Transverse colon (tissue), 4 donors: ENCODE measurements around the gene PPP2R2C. TPM values are rescaled to one million over a fixed set of nuclear protein-coding genes. Genes with fewer than 3 reads are reported as not detected.

Experiments used
- DNase-seq: peaks from one replicate; pipeline ENCODE4 v3.0.0-alpha.2; 2019
- H3K27ac ChIP-seq, 4 donors: fragments of 200-600 bp; sonication (generic); 2 replicates each; pipeline ENCODE4 v1.5.1; 2016 to 2018; ENCODE audit warnings: inconsistent platforms in 4 of 4
- H3K27me3 ChIP-seq: fragments of 200-600 bp; sonication (generic); 2 replicates; pipeline ENCODE4 v1.5.1; 2017; ENCODE audit warnings: inconsistent platforms
- H3K36me3 ChIP-seq, 4 donors: fragments of 200-600 bp; sonication (generic); 2 replicates each; pipeline ENCODE4 v1.5.1; 2017 to 2019; ENCODE audit warnings: inconsistent platforms in 4 of 4
- H3K4me1 ChIP-seq, 4 donors: fragments of 200-600 bp; sonication (generic); 2 replicates each; pipeline ENCODE4 v1.5.1; 2017 to 2020; ENCODE audit warnings: inconsistent platforms in 4 of 4
- H3K4me3 ChIP-seq, 4 donors: fragments of 200-600 bp; sonication (generic); 1 replicate in 1 of 4; 2 replicates in 3 of 4; pipeline versions ENCODE4 v1.5.1 to v1.6.1; 2017 to 2019; ENCODE audit warnings: inconsistent platforms in 4 of 4
- H3K9me3 ChIP-seq, 2 donors: fragments of 200-600 bp; sonication (generic); 2 replicates each; pipeline ENCODE4 v1.5.1; 2017 to 2019; ENCODE audit warnings: inconsistent platforms in 2 of 2
- CTCF ChIP-seq, 5 experiments: fragments of 200-600 bp in 3 of 5; fragments of 450-650 bp in 2 of 5; sonication (generic) in 3 of 5; IDR thresholded peaks; 1 replicate in 2 of 5; 2 replicates in 3 of 5; pipeline ENCODE4 v1.5.1; 2016 to 2017; ENCODE audit warnings: antibody characterized with exemption in 5 of 5, inconsistent platforms in 3 of 5, mild to moderate bottlenecking in 2 of 5, moderate library complexity in 1 of 5
- EP300 ChIP-seq: sonication (generic); formaldehyde crosslinking; IDR thresholded peaks from one replicate; pipeline ENCODE4 v1.6.1; 2017; ENCODE audit warnings: antibody characterized with exemption, low read depth
- POLR2A ChIP-seq: fragments of 450-650 bp; IDR thresholded peaks from one replicate; pipeline ENCODE4 v1.6.1; 2016; ENCODE audit warnings: antibody characterized with exemption, mild to moderate bottlenecking, moderate library complexity
- POLR2AphosphoS5 ChIP-seq, 3 donors: sonication (generic); formaldehyde crosslinking; IDR thresholded peaks; one replicate each; pipeline ENCODE4 v1.6.1; 2016; ENCODE audit warnings: antibody characterized with exemption in 3 of 3
- WGBS, 2 donors: methylation state at CpG; one replicate each; pipeline ENCODE4 v1.1.5; 2018; ENCODE audit warnings: low coverage in 1 of 2; 5-methylcytosine and 5-hydroxymethylcytosine counted together
- in situ Hi-C, 4 donors: fragments of 200-750 bp; cut with MboI; loops; one replicate each; pipeline versions ENCODE4 v1.15.0 to v1.15.1; 2017; ENCODE audit warnings: low sequenced_read_pairs in 3 of 4, low pct_ligation_motif_present in 1 of 4, low pct_unique_long_range_greater_than_20kb in 1 of 4
- intact Hi-C: fragments of 100-400 bp; cut with DNase I; formaldehyde crosslinking; loops from one replicate; pipeline ENCODE4 v1.15.1; 2023; ENCODE audit warnings: low total_unique reads
- total RNA-seq, 4 donors: library from RNA; depleted of rRNA; stranded (reverse); fragments of >200 nt; gene quantifications; one replicate each; pipeline ENCODE4 v1.1.0, GENCODE V29; 2016

The PPP2R2C gene
- total RNA-seq, 4 donors from 2014 or later, result 0.27 to 8.8 (median 1.7) TPM

DNA sequence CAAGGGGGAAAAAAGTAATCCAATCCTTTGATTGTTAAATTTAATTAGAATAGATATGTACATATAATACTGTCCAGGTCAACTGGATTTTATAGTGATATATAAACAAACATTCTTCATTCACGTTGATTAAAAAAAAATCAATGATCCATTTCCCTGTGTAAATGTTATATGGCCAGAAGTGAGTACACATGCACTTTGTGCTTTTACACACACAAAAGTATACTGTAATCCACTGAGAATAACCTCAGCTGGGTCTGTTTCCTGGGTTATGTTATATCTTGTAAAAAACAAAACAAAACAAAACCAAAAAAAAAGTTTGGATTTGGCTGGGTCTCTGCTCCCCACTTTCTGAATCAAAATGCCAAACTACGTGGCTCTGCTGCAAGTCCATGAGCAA is 151.1 kb downstream of the PPP2R2C start:
- intact Hi-C loops, result no loop called here
- TF ChIP-seq POLR2AphosphoS5 (IDR thresholded peaks at IDR 0.05) (no peak), EP300 (no peak), CTCF (IDR thresholded peaks at IDR 0.05) (no peak), POLR2A (no peak)
- Histone ChIP-seq H3K27ac (no peak overlapping the region), H3K36me3 (no peaks in the 10 kb centered on the region), H3K9me3 (no peaks in the 10 kb centered on the region), H3K4me3 (no peak overlapping the region), H3K4me1 (peaks cover 0 to 8% (median 1%) of the 10 kb centered on the region in 4 donors), H3K27me3 (no peaks in the 10 kb centered on the region)
- no peak for DNase-seq
- WGBS, 2 donors, result 48 to 67% methylated on average over 1 to 2 of the region's 2 CpGs
- in situ Hi-C loops, result no loop called here

DNA sequence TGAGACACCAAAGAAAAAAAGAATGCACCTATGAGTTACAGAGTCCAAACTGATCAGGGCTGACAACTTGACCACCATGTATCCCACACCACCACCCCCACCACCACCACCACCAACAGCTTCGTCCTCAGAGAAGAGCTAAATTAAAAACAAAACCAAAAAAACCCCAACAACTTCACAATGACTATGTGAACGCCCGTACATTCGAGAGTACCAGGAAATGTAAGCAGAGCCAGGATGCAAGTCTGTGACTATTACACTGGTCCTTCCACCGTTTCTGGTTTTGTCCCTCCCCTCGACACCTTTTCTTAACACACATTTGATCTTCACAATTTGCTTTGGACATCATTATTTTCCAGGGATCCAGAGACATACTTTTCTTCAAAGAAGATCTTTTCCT is 151.8 kb downstream of the PPP2R2C start:
- intact Hi-C loops, result no loop called here

GRCh38 chr4:6319530-6320150 is 152.8 kb downstream of the PPP2R2C start:
- WGBS, 2 donors, result 83% methylated on average over 11 of the region's 12 CpGs; no CpG with 5 or more reads in 1 of the 2 donors
- TF ChIP-seq CTCF (IDR thresholded peaks at IDR 0.05) (no peak), EP300 (no peak), POLR2A (no peak), POLR2AphosphoS5 (IDR thresholded peaks at IDR 0.05) (no peak)
- in situ Hi-C loops, result no loop called here
- intact Hi-C loops, result no loop called here
- DNase-seq, result no peak
- Histone ChIP-seq H3K27me3 (no peaks in the 10 kb centered on the region), H3K4me1 (peaks cover 0 to under 1% (median 0%) of the 10 kb centered on the region in 4 donors), H3K36me3 (no peaks in the 10 kb centered on the region), H3K4me3 (no peak overlapping the region), H3K27ac (no peak overlapping the region), H3K9me3 (no peaks in the 10 kb centered on the region)

More for the DNA sequence above, 151.8 kb downstream of the PPP2R2C start:
- no peak for DNase-seq
- TF ChIP-seq CTCF (IDR thresholded peaks at IDR 0.05) (no peak), POLR2AphosphoS5 (IDR thresholded peaks at IDR 0.05) (no peak), EP300 (no peak), POLR2A (no peak)
- Histone ChIP-seq H3K9me3 (no peaks in the 10 kb centered on the region), H3K4me3 (no peak overlapping the region), H3K27me3 (no peaks in the 10 kb centered on the region), H3K4me1 (peaks cover 0 to 8% (median 1%) of the 10 kb centered on the region in 4 donors), H3K36me3 (no peaks in the 10 kb centered on the region), H3K27ac (no peak overlapping the region)
- WGBS, 2 donors, result 58 to 68% methylated on average over 6 of the region's 6 CpGs
- in situ Hi-C loops, result no loop called here

- 84% methylated on average over 11 of the region's 12 CpGs; no CpG with 5 or more reads in 1 of the 2 donors for WGBS, 2 donors
- no peaks in the 10 kb centered on the region for H3K4me1 ChIP-seq
- intact Hi-C loops (no loop called here), in situ Hi-C loops (no loop called here)
- H3K4me3 ChIP-seq, result no peak overlapping the region
- TF ChIP-seq CTCF (IDR thresholded peaks at IDR 0.05) (no peak), POLR2A (no peak), EP300 (no peak), POLR2AphosphoS5 (IDR thresholded peaks at IDR 0.05) (no peak)
- H3K36me3 ChIP-seq, result no peaks in the 10 kb centered on the region
- H3K9me3 ChIP-seq, result no peaks in the 10 kb centered on the region
- no peak for DNase-seq
- no peaks in the 10 kb centered on the region for H3K27me3 ChIP-seq
- H3K27ac ChIP-seq, result no peak overlapping the region
Measured at GRCh38 chr4:6318206-6318605, 154.2 kb downstream of the PPP2R2C start.
